GM10847 (cell line): Measurements from ENCODE around the gene TMIGD2.

Experiments used
- POLR2A ChIP-seq: IDR thresholded peaks from 2 replicates; pipeline ENCODE4 v1.6.1; 2011; ENCODE audit not compliant: insufficient read length; ENCODE audit errors: extremely low read depth

TMIGD2 gene

DNA sequence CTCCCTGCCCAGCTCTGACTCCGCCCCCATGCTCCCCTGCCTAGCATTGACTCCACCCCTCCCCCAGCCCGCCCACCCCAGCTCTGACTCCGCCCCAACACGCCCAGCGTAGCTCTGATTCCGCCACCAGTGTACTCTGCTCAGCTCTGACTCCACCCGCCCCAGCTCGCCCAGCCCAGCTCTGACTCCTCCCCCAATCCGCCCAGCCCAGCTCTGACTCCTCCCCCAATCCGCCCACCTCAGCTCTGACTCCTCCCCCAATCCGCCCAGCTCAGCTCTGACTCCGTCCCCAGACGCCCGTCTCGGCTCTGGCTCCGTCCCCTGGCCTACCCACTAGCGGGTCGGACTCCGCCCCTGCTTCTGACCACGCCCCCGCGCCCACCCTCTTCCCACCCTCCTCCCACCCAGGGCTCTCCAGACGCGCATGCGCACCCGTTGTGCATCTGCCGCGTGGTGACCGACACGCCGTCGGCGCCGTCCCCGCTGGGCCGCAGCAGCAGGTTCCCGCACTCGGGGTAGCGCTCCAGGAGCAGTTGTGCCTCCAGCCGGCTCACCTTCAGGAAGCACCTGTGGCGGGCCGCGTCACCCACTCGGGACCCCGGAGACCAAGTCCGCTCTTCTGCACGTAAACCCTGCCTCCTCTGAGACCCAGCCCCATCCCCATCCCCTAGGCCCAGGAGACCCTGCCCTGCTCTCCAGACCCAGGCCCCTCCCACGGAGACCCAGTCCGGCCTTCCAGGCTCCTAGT is 26.2 kb upstream of the TMIGD2 start:
- TF ChIP-seq POLR2A, result peak; percentile 73

DNA sequence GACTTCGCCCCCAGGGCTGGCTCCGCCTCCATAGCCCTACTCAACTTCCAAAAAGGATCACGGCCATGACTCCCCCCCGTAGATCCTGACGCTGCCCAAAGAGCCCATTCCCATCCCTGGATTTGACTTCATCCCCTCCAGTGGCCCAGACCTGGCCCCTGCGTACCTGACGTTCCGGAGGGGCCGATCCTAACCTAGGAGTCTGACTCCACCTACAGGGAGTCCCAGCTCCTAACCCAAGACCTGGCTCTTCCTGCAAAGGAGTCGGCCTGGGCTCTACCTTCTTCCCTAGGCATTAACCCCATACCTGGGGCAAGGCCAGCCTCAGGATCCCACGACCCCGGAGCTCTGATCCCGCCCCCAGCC is 25.7 kb upstream of the TMIGD2 start:
- no peak for TF ChIP-seq POLR2A

- no peak for TF ChIP-seq POLR2A
These were observed 25.2 kb upstream of the TMIGD2 start for GRCh38 chr19:4327252-4327876.

- no peak for TF ChIP-seq POLR2A
These were observed 24.7 kb upstream of the TMIGD2 start for GRCh38 chr19:4326837-4327251.

DNA sequence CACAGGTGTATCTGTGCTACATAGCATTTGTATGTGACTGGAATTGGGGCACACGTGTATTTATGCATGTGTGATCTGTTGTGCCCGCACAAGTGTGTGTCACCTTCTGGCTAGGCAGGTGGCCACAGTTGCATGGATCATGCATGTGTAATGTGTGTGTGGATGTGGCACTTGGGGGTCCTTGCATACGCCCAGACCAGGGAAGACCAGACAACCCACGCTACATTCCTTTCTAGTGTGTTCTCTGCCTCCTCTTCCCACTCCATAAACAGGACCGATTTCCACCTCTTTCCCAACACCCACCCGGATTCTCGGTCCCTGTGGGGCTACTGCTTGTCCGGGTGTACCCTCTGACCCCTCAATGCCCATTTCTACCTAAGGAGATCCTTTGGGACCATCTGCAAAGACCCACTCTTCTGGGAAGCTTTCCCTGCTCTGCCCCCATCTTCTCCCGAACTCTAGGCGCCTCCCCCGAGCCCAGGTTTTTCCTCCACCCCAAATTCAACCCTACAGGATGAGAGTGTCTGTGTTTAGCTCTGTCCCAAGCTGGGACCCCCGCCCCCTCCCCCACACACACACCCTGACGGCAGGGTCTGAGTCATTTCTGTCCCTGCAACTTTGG is 24.1 kb upstream of the TMIGD2 start:
- no peak for TF ChIP-seq POLR2A

DNA sequence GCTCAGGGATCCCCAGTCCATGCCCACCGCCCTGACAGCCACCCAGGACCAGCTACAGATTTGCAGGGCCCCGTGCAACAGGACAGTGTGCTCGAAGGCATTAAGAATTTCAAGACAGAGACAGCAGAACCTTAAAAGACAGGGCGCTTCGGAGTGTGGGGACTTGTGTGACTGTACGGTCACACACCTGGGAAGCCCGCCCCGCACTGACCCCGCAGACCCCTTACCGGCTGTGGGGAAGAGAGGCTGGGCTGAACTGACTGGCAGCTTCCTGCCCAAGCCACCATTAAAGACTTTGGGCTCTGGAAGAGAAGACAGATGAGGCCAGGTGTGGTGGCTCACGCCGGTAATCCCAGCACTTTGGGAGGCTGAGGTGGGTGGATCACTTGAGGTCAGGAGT is 22.0 kb upstream of the TMIGD2 start:
- no peak for TF ChIP-seq POLR2A

- no peak for TF ChIP-seq POLR2A
These were observed 21.5 kb upstream of the TMIGD2 start for GRCh38 chr19:4323692-4324091.

DNA sequence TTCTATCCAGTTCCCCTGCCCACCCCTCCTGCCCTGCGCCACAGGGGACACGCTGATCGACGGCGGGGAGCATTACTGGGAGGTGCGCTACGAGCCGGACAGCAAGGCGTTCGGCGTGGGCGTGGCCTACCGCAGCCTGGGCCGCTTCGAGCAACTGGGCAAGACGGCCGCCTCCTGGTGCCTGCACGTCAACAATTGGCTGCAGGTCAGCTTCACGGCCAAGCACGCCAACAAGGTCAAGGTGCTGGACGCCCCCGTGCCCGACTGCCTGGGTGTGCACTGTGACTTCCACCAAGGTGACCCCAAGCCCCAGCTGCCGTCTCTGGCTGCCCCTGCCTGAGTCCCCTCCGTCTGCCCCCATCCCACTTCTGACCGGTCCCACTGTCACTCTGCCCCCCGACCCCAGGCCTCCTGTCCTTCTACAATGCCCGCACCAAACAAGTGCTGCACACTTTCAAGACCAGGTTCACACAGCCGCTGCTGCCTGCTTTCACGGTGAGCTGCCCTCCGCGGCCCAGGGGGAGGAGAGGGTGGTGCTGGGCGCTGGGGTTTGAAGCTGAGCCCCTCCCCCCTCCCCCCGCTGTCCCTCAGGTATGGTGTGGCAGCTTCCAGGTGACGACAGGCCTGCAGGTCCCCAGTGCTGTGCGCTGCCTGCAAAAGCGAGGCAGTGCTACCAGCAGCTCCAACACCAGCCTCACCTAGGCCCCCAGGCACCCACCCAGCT is 20.9 kb upstream of the TMIGD2 start:
- TF ChIP-seq POLR2A, result no peak

- no peak for TF ChIP-seq POLR2A
These were observed 18.2 kb upstream of the TMIGD2 start for GRCh38 chr19:4320419-4320818.

- no peak for TF ChIP-seq POLR2A
These were observed 17.0 kb upstream of the TMIGD2 start for GRCh38 chr19:4319067-4319718.

DNA sequence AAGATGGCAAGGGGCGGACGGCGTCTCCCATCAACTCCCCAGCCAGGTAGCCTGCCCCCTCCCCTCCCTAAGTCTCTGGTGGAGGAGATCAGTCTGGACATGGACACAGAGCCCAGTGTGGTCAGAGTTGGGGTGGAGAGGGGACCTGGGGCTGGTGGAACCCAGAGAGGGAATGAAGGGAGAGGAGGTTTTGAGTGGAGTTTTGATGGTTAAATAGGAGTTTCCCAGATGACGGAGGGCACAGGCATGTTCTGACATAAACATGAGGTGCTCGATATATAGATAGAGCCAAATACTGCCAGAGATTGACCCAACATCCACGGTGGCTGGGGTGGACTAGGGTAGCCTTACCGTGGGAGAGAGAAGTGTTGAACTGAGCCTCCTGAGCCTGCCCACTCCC is 16.3 kb upstream of the TMIGD2 start:
- no peak for TF ChIP-seq POLR2A

GRCh38 chr19:4316956-4317355 is 14.8 kb upstream of the TMIGD2 start:
- TF ChIP-seq POLR2A, result no peak

DNA sequence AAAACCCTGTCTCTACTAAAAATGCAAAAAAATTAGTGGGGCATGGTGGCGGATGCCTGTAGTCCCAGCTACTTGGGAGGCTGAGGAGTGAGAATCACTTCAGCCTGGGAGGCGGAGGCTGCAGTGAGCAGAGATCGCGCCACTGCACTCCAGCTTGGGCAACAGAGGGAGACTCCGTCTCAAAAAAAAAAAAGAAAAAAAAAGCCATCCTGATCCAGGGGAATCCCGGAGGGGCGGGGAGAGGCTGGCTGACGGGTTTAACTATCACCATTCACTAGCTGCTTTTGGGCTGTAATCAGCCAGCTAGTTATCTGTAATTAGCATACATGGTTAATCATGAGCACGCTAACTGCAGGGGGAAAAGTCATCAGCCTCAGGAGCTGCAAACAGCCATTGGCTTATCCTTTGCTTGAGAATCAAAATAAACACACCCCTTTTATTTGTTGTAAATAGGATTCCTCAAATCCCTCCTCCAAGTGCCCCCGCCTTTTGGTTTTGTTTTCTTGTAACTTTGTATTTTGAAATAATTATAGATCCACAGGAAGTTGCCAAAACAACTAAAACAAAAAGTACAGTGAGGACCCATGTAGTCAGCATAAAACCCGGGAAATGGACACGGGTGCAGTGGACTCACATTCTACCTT is 11.8 kb upstream of the TMIGD2 start:
- TF ChIP-seq POLR2A, result no peak

DNA sequence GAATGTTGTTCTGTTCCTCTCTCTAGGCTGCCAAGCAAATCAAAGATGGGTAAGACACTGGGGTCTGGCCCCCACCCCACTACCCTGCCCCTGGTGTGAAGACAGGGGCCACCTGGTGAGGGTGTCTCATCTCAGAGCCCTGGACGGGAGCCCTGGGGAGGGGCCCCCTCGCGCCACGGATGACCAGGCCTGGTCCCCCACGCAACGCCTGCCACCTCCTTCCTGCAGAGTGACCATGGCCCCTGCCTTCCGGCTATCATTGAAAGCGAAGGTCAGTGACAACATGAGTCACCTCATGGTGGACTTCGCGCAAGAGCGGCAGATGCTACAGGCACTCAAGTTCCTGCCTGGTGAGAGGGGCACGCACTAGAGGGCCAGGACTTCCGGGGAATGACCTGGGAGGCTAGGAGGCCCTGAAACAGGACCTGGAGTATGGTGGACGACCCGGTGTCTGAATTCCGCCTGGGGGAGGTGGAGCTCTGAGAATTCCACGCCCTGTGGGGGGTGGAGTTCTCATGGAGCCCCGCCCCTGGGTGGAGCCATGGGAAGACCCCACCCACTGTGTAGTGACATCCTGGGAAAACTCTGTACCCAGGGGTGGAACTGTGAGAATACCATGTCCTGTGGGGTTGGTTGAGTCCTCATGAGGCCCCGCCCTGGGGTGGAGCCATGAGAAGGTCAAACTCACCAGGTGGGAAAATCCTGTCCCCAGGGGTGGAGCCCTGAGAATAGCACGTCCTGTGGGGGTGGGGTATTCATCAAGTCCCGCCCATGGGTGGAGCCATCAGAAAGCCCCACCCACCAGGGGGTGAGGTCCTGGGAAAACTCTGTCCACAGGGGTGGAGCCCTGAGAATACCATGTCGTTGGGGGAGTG is 8.3 kb upstream of the TMIGD2 start:
- no peak for TF ChIP-seq POLR2A
